NOMO-1 (cell line): ENCODE results near the gene NCKAP5.

Experiments used
- DNase-seq, 2 experiments: peaks; one replicate each; lab custom pipeline; 2025; ENCODE audit not compliant: unreplicated experiment in 2 of 2; lab: John Stamatoyannopoulos, UW

The NCKAP5 gene

GRCh38 chr2:133433455-133434451 lies 134.5 kb downstream of the NCKAP5 start:
- DNase-seq, result no peak

DNA sequence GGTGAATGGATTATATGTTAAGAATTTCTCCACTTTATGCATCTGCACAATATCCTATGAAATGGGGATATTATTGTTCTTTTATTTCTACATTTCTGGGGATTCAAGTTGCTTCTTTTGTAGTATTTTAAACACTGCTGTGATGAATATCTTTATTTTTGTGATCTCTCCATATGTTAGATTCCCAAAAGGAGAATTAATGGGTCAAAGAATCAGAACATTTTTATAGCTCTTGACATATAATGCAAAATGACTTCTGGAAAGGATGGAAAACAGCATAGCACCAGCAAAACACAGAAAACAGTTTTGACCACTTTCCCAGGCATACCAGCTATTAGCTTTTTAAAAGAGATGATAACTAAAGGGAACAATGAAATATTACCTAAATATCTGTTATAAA lies 135.5 kb downstream of the NCKAP5 start:
- DNase-seq, result no peak

DNA sequence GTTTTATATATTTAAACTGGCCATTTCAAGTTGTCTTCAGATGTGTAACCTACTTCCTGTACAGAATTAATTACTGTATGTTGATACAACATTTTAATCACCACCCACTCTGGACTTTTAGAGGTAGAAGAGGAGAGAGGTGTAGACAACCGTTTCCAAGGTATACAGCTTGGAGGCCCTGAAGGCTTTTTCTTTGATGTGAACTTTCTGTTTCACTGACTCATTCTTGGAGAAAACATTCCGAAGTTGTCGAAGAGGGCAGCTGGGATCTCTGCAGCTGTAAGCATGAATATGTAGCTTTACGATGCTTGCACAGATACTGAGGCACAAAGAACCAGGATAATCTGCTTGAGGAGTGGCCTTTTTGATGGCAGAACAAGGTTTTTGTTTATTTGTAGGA lies 137.0 kb downstream of the NCKAP5 start:
- DNase-seq, result no peak

DNA sequence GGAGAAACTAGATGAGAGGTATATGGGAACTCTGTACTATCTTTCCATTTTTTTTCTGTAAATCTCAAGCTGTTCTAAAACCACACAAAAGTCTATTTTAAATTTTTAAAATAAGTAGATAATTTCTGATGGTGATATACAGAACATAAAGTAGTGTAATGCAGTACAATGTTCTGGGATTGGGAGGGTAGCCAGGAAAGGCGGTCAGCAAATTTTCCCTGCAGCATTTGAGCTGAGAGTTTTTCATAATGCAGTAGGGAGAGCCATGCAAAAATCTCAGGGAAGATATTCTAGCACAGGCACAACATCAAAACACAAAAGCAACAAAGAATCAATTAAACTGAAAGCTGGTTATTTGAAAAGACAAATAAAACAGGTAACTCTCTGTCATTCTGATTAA lies 141.5 kb downstream of the NCKAP5 start:
- no peak for DNase-seq

DNA sequence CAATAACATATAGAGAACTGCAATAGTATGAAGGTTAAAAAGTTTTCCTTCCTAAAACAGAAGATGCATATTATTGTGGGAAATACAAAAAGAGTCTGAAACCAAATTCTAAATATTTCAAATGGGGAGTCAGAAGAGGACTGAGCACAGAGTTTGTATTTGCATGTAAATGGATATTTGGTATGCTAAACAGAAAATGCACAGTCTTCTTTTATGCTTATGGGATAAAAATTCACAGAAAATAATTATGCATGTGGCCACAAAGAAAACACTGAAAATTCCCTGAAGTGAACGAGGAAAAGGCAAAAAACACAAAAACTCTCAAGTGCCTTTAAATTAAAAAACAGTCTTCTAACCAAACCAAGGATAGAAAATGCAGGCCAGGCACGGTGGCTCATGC lies 142.7 kb downstream of the NCKAP5 start:
- no peak for DNase-seq

GRCh38 chr2:133424876-133425275 lies 143.4 kb downstream of the NCKAP5 start:
- no peak for DNase-seq

DNA sequence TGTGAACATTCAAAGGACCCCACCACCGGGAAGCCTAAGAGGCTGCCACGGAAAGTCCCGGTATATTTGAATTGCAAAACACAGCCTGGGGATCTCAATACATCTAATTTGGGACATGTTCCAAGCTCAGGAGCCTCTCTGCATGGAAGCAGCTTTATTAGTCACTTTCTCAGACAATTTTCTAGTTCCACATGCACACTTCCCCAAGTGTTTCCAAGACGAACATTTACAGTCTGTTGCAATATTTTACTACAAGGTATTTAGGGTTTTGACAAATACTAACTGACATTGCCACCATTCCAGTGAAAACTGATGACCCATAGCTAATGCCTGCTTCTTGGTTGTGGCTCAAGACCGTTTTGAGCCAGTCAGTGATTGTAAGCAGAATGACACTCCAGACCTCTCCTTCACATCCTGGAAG lies 145.3 kb downstream of the NCKAP5 start:
- no peak for DNase-seq

DNA sequence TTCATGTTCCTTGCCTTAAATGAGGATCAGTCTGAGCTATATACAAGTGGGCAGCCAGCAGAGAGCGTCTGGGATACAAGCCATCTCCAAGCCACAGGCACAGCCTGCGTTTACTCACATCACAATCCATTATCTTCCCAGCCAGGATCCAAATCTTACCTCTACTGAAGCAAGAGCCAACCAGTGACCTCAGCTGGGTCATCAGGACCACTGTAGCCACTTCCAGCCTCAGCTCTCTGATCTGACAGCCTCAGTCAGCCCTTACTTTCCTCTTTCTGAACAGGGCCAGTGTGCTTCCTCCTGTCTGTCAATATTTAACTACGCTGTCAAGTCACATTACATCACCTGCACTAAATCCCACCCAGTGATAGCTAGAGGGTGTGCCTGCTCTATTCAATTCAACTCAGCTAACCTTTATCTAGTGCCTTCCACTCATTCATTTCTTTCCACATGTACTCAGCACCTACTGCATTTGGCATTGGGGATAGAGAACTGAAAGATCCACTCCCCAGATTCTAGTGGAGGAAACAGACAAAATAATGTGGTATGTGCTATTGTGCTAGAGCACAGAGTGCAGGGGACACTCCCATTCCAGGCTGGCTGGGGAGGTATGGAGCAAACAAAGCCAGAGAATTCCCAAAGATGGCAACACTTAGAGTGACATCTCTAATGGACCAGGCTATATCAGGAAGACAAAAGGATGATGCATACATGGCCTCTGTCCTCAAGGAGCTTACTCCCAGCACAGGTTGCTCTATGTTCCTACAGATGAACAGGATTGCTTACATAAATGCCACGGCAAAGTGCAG lies 146.5 kb downstream of the NCKAP5 start:
- DNase-seq, result no peak

DNA sequence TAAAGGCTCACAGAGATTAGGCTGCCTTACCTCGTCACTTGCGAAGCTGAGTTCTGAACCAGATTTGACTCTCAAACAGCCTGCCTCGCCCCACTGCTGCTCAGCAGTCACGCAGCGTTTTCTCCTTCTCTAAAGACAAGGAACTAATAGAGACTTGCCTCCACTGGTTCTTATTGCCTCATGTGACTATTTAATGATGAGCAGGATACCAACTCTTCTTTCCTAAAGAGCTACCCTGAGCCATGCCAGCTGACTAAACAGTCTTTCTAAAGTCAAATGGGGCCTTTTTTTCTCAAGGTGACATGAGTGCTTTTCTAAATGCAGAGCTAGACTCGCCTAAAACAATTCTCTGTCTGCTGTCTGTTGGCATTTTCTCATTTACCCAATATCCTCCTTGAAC lies 147.5 kb downstream of the NCKAP5 start:
- no peak for DNase-seq

- no peak for DNase-seq
These were observed 149.6 kb downstream of the NCKAP5 start for GRCh38 chr2:133418671-133419070.

- no peak for DNase-seq
These were observed 150.2 kb downstream of the NCKAP5 start for GRCh38 chr2:133418021-133418420.

DNA sequence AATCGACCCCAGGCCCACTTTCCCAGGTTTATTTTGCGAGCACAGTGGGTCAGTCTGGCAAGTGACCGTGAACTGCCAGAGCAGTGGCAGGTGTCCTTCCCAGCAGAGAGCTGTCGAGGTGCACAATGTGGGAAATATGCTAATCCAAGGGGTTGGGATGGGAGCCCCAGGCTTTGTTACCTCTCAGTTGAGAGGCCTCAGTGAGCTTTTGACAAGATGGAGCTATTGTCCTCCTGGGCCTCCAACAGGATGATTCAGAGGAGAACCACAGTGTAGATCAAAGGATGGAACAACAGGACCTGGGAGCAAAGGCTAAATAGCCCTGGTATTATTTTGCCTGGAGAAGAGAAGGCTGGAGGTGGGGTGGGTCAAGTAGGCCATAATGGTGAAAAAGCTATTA lies 150.8 kb downstream of the NCKAP5 start:
- no peak for DNase-seq

GRCh38 chr2:133416736-133417135 lies 151.5 kb downstream of the NCKAP5 start:
- DNase-seq, result no peak

DNA sequence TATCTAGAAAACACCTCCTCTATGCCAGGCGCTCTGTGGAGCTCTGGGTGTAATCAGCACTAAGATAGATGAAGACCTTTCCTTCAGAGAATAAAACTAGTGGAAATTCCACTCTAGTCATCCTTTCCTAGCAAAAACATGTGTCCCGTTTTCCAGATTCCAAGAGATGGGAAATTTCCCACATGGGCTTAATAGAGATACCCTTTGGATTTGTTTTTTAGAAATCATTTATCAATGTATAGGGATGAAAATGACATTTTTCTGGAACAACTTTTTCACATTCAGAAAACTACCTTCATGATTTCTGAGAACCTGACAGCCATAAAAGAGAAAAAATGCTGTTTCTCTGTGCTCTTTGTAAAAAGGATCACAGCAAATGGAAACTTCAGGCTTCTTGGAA lies 152.1 kb downstream of the NCKAP5 start:
- no peak for DNase-seq

DNA sequence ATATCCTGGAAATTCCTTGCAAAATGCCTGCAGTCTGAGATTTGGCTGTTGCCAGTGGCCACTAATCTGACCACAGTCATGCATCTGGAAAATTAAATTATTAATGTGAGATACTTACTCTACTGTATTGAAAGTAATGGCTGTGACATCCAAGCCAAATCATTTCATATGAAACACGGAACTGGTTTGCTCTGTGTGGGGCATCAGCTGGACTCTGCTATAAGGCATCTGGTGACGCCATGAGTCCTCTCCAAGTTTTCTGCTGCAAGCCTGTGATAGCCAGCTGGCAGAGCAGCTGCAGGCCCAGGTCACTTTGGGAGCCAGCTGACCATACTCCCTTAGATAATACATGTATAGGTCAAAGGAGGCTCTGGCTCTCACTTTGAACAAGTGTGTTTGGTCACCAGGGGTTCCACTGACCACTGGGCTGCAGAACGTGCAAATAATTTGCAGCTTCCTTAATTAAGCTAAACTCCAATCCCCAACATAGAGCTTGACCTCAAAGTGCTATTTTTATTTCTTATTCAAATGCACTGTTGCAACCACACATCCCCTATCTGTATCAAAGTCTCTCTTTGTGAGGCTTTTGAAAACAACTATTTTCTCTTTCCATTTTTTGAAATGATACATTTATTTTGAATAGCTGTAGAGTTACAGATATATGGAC lies 152.9 kb downstream of the NCKAP5 start:
- DNase-seq, result no peak

DNA sequence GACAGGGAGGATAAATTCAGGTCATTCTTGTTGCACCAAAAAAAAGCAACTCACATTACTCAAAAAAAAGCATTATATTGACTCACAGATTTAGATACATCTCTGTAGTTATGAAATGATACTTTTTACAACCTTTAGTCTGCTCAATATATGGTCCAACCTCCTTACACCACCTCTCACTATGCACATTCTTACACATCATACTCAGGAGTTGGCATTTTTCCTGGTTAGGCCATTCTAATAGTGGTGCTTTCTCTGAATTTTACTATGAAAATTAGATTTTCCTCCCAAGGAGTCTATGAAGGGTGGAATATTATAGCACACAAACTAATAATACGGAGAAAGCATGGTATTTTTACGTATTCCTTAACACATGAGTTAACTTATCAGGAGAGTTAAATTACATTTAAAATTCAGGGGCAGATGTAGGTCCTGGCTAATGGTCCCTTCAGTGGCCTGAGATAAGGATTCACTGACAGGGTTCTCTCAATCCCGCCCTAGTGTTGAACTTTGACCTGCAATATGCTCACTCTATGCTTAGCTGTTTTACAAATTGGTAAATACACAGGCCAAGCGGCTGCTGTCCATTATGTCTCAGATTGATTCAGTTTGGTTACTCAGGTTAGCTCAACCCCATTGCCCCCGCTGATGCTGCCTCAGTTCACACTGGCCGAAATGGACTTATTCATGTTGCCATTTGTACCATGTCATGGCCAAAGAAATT lies 153.6 kb downstream of the NCKAP5 start:
- no peak for DNase-seq

DNA sequence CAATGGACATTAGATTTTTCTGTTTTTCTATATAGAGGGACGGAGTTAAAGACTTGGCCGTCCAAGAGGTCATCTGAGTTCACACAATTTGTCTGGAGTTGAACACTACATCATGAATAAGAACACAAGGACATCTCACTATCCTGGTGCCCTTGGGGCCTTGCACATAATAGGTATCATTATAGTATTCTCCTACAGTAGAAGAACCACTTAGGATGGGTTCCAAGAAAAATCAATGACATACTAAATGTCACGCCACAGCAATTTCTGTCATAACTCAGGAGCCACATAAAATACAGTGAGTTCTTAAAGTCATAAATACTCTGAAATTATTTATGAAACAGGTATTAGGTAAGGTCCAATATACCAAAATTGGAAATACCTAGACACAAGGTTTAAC lies 154.4 kb downstream of the NCKAP5 start:
- DNase-seq, result no peak

GRCh38 chr2:133412694-133413093 lies 155.6 kb downstream of the NCKAP5 start:
- DNase-seq, result no peak

DNA sequence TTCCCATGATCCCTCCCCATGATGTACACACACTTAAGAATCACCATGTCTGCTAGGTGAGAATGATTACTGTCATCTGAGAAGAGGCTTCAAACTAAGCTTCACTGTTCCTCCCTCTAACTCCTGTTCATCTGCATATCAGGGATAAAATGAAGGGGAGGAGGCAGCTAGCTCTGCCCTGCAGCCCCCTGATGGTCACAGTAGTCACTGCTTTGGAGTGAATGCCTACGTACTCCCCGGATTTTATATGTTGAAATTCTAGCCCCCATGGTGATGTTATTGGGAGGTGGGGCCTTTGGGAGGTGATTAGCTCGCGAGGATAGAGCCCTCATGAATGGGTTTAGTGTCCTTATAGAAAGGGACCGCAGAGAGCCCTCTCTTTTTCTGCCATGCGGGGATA lies 156.4 kb downstream of the NCKAP5 start:
- DNase-seq, result no peak

DNA sequence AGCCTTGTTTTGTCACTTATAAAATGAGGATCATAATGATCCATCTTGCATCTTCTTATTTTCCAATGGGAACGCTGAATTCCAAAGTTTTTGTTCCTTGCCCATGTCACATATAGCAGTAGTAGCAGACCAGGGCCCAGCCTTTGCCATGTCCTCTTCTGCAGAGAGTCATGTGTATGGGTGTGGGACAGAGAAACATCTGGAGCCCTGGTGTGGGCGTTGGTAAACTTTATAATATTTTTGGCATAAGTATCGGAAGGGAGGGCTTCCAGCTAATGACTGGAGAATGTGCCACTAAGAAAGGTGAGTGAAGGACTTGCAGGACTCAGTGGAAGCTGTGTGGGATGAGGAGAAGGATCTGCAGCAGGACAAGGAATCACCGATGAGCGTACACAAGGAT lies 157.2 kb downstream of the NCKAP5 start:
- no peak for DNase-seq
